ENCODE measurements around the gene MRGPRG. TPM values are rescaled to one million over a fixed set of nuclear protein-coding genes. Genes with fewer than 3 reads are reported as not detected.
"Not testable (repeated sequence)": the region's sequence is repeated elsewhere in the genome, so short reads cannot be mapped to it uniquely, and the experiment has no call there.

The MRGPRG gene
- not detected for total RNA-seq

DNA sequence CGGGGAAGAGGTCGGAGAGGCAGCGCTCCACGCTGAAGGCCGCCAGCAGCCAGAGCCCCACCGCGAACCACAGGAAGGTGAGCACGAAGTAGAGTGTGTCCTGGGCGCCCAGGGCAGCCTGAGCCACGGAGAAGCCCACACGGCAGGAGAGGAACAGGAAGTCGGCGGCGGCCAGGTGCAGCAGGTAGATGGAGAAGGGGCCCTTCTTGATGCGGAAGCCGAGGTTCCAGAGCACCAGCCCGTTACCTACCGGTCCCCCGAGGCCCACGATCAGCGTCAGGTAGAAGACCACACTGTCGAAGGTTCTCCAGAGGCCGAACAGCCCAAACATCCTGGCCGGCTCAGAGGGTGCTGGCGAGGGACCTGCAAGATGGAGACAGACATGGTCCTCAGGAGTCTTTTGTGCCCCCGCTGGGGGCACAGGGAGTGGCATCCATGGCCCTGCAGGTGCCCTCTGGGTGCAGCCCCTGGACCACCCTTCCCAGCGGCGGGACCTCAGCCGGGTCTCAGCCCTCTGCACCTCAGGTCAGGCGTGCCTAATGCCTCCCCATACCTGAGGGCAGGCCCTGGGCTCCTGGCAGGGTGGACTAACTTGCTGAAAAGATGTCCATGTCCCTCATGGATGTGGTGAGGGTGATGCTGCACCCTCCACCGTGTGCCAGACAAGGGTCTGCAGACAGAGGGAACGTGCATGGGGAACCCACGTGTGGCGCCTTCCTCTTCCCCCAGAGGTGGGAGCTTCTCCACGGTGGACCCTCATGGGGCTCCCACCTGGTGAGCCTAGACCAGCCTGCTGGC is at the start of gene MRGPRG:
Gene MRGPRG (minus strand): TSS at position 331 of the 798 bp plus-strand sequence. CDS start 0 bp downstream, at position 331.
- WGBS: 91% methylated on average over 22 of the region's 35 CpGs
- Histone ChIP-seq H3K27me3 (peaks cover 0 to 96% (median 21%) of the 10 kb centered on the region in 4 donors), H3K4me1 (peaks cover 5 to 14% (median 11%) of the 10 kb centered on the region in 4 donors), H3K4me3 (no peak within 1 kb of the TSS), H3K9me3 (no peaks in the 10 kb centered on the region), H3K27ac (replicated peaks in 1 of 4) (no peak within 1 kb of the TSS), H3K36me3 (no peaks in the 10 kb centered on the region)
- intact Hi-C loops (cut with DNase I): loop anchor here (5.0 kb wide), 2 partner anchors 111 to 181 kb away; no protein-coding TSS in a partner anchor
- no peak for DNase-seq (ENCODE audit: extremely low spot score)
- TF ChIP-seq POLR2A (IDR thresholded peaks at IDR 0.05; ENCODE audit: low read depth): no peak
- no peak for TF ChIP-seq EP300 (IDR thresholded peaks at IDR 0.05)
- TF ChIP-seq CTCF (IDR thresholded peaks at IDR 0.05): no peak
- no peak for TF ChIP-seq POLR2AphosphoS5 (IDR thresholded peaks at IDR 0.05)

GRCh38 chr11:3262548-3262947 is 43.9 kb upstream of the MRGPRG start:
- H3K4me3 ChIP-seq; H3K36me3 ChIP-seq; intact Hi-C loops (cut with DNase I); H3K27ac ChIP-seq (replicated peaks in 1 of 4); H3K4me1 ChIP-seq; H3K9me3 ChIP-seq; H3K27me3 ChIP-seq; DNase-seq (ENCODE audit: extremely low spot score): not testable (repeated sequence)
- WGBS: 33% methylated on average over 4 of the region's 7 CpGs

- H3K4me1 ChIP-seq; H3K4me3 ChIP-seq; H3K27ac ChIP-seq (replicated peaks in 1 of 4); DNase-seq (ENCODE audit: extremely low spot score); H3K27me3 ChIP-seq; H3K9me3 ChIP-seq; H3K36me3 ChIP-seq; intact Hi-C loops (cut with DNase I): not testable (repeated sequence)
- WGBS: 65% methylated on average over 6 of the region's 8 CpGs
Measured at GRCh38 chr11:3261831-3262230, 43.2 kb upstream of the MRGPRG start.

GRCh38 chr11:3257509-3257908 is 38.9 kb upstream of the MRGPRG start:
- 100% methylated on average over 1 of the region's 1 CpG for WGBS
- H3K36me3 ChIP-seq; intact Hi-C loops (cut with DNase I); H3K9me3 ChIP-seq; H3K27me3 ChIP-seq; H3K4me1 ChIP-seq; H3K27ac ChIP-seq (replicated peaks in 1 of 4); H3K4me3 ChIP-seq; DNase-seq (ENCODE audit: extremely low spot score): not testable (repeated sequence)

DNA sequence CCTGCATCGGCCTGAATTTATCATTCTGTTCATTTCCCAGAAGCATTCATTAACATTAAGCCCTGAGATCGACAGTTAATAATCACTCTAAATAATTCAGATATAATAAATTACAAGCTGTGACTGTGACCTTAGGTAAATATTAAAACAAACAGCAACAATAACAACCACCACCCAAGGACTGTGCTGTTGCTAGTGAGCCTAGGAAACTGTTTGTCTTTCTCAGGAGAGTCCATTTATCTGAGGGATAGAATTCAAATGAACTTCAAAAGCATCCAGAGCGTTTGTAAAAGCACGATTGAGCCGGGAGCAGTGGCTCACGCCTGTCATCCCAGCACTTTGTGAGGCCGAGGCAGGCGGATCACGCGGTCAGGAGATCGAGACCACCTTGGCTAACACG is 36.6 kb upstream of the MRGPRG start:
- intact Hi-C loops (cut with DNase I); H3K27ac ChIP-seq (replicated peaks in 1 of 4); DNase-seq (ENCODE audit: extremely low spot score); H3K4me3 ChIP-seq; H3K36me3 ChIP-seq; H3K9me3 ChIP-seq; H3K27me3 ChIP-seq; H3K4me1 ChIP-seq: not testable (repeated sequence)
- no CpG with 5 or more reads among the region's 12 CpGs for WGBS

DNA sequence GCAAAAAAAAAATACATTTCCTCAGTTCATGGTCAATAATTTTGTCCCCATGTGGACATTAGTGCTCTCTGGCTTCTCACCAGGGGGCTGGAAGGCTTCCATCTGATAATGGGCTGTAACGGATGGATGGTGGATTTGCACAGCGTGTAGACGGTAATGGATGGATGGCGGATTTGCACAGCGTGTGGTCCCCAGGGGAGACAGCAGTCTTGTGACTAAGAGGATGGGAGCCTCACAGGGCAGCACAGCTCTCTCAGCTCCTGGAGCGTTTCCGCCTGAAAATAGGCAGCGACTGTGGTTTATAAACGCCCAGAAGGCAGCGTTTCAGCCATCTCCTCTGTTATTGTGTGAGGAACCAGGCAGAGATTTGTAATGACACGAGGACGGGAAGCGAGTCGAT is 36.2 kb upstream of the MRGPRG start:
- WGBS: no CpG with 5 or more reads among the region's 14 CpGs
- intact Hi-C loops (cut with DNase I); H3K27me3 ChIP-seq; H3K4me1 ChIP-seq; H3K27ac ChIP-seq (replicated peaks in 1 of 4); DNase-seq (ENCODE audit: extremely low spot score); H3K9me3 ChIP-seq; H3K36me3 ChIP-seq; H3K4me3 ChIP-seq: not testable (repeated sequence)

DNA sequence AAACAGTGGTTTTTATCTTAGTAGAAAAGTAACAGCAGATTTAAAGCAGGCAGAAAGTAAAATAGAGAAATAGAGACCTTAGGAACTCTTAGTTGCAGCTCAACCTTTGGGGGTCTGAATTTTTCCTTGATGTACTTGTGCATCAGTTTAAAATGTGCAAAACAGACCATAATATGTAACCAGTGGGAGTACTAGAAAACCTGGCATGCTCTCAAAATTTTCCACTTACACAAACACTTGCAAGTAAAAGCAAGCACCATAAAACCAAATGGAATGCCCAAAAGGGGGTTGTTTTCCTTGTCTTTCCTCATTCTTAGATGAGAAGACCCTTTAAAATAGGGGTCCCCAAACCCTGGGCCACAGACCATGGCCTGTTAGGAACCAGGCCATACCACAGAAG is 26.5 kb upstream of the MRGPRG start:
- intact Hi-C loops (cut with DNase I): no loop called here
- Histone ChIP-seq H3K4me1 (no peaks in the 10 kb centered on the region), H3K9me3 (no peaks in the 10 kb centered on the region), H3K36me3 (no peaks in the 10 kb centered on the region), H3K27me3 (peaks cover 0 to 8% (median 0%) of the 10 kb centered on the region in 4 donors), H3K27ac (replicated peaks in 1 of 4) (no peak overlapping the region), H3K4me3 (no peak overlapping the region)
- no peak for DNase-seq (ENCODE audit: extremely low spot score)
- no peak for TF ChIP-seq POLR2AphosphoS5 (IDR thresholded peaks at IDR 0.05)
- TF ChIP-seq POLR2A (IDR thresholded peaks at IDR 0.05; ENCODE audit: low read depth): no peak
- TF ChIP-seq EP300 (IDR thresholded peaks at IDR 0.05): no peak
- no peak for TF ChIP-seq CTCF (IDR thresholded peaks at IDR 0.05)

Data from esophagus muscularis mucosa (tissue), 4 donors.